GM21515 (cell line): ENCODE results near the gene PLCH1.

Experiments
- ATAC-seq: cut with Tn5 transposase; IDR thresholded peaks from one replicate; pipeline ENCODE4 v1.9.1; 2021; ENCODE audit not compliant: unreplicated experiment

The PLCH1 gene

DNA sequence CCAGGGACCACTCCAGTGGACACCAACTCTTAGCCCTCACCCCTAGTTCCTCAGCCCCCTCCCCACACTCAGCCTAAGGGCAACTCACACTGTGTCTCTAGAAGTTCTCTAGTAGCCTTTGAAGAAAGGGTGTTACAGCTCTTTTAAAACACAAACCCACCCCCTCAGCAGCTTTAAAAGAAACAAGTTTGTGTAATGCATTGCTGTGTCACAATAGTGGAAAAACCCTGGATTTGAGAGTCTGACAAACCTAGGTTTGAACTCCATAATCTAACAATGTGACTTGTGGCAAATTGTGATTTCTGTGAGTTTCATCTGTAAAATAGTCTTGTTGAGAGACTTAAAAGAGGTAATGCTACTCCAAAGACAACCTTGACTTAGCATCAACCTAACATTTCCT is 54.0 kb downstream of the PLCH1 start:
- no peak for ATAC-seq

DNA sequence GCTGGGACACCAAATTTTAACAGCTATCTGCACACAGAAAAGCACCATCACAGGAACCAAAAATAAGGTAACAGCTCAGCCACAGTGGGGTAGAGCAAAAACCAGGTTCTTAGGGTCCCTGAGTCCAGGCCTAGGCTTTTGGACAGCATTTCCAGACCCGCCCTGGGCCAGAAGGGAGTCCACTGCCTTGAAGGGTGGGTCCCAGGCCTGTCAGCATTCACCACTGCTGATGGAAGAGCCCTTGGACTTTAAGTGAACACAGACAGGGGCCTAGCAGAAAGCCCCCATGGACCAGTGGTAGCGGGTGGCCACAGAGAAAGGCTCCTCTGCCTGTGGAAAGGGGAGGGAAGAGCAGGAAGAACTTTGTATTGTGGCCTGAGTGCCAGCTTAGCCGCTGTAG is 56.4 kb downstream of the PLCH1 start:
- ATAC-seq, result no peak

DNA sequence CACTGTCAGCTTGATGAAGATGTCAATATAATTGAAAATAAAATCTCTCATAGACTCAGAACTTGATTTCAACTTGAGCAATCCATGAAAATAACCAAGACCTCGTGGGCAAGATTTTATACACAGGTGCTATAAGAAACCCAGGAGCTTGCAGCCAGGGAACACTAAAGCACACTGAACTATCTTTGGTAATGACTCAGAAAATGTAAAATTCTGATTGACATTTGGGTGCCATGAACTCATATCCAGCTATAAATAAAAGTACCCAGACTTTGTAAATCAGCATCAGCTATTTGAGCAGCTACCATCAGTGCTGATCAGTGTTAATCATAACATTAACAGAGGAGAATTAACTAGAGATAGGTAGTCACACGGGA is 61.5 kb downstream of the PLCH1 start:
- no peak for ATAC-seq

DNA sequence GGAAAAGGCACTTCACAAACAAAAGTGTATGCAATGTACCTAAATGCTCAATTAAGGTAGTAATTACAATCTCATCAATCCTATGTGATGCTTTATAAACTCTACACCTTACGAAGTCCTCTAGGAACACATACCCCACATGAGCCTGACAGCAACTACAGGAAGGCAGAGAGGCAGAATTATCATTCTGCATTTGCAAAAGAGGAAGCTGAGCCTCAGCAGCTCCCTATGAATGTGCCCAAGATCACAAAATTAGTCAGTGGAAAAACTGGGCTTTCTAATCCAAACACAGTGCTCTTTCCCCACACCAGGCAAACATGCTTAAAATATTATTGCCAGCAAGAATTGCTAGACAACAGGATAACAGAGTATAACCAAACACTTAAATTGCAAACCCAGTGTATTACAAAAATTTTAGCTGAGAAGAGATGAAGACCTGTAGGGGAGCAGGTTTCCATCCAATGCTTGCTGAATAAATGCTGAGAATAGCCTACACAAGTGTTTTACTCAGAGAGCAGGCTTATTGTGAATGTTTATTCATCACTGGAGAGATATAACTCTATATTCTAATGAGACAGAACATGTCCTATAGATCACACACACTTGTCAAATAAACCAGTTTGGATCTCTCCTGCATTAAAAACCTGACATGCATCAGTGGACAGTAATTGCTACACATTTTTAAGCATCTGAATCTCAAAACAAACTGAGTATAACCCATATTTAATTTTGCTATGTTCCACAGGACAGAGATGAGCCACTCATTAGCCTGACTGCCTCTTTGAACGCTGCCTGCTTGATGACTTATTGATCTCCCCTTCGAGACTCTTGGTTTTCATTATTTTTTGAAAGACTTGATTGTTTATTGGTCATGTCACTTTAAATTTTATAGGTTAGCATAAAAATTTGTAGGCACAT is 62.2 kb downstream of the PLCH1 start:
- no peak for ATAC-seq

DNA sequence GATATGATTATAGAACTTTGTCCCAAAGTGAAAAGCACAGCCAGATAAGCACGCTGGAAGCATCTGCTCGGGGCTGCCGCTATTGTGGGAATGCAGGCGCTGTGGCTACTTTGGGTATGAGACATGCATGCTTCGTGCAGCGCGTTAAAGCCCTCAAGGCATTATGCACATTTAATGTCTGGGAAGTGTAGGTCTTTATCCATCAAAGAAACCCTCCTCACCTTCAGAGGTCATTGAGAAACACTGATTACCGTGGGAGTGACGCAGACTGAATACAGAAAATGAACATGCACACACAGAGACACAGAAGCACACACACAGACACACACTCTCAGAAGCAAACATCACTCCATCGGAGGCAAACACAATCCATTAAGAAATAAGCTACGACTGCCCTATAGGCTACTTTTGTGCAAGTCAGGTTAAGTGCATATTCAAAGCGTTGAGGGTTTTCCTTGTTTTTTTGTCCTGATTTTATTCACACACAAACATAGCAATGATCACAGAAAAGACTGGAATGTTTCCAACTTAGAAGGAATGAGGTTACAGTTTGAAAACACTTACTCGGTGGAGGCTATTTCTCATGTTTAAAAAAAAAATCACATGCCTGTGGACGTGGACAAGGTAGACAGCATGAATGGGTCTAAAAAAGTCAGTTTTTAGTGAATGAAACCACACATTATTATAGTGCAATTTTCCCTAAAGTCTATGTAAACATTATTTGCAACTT is 68.5 kb downstream of the PLCH1 start:
- ATAC-seq, result no peak

DNA sequence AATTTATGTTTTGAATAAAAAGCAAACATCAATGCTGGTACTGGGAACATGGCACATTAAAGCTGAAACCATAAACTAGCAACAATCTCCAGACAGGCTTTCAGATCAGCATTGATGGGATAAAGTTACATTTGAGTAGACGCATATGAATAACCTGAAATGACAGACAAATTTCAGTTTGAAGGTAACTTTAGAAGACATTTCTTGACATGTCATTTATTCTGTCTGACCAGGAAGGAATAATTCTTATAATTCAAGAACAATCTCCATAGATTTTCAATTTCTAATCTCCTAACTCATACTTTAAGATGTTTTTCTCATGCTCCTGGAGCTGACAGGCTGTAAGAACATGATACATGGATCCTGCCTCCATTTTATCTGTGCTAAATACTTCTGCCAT is 69.8 kb downstream of the PLCH1 start:
- no peak for ATAC-seq

DNA sequence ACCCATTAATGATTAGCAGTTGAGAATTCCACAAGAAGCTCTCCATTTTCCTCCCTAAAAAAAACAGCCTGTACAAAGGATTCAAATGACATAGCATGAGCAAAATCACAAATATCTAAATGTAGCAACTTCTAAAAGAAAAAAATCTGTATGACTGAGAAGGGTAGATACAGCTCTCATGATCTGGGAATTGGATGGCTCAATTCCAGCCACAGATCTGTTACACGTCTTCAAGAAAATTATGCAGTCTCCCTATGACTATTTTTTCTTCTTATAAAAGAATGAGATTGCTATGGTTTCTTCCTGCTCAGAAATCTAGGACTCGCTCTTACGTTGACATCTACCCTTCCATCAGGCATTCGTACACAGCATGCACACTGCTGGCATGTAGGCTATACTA is 71.5 kb downstream of the PLCH1 start:
- no peak for ATAC-seq

DNA sequence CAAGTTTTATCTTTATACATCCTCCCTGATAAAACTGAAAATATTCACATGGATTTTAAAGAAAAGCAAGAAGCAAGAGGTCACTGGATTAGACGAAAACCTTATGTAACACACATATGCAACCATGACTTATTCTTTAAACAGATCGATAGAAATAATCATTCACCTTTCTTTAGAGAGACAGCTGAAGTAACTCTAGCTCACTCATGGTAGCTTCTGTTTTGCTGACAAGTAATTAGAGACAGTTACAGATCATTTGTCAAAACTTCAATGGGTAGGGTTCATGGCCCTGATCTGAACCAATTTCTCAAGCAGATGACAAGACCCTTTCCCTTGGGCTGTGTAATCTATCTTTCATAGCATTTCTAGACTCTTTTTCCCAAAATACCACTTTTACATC is 74.5 kb downstream of the PLCH1 start:
- ATAC-seq, result no peak

DNA sequence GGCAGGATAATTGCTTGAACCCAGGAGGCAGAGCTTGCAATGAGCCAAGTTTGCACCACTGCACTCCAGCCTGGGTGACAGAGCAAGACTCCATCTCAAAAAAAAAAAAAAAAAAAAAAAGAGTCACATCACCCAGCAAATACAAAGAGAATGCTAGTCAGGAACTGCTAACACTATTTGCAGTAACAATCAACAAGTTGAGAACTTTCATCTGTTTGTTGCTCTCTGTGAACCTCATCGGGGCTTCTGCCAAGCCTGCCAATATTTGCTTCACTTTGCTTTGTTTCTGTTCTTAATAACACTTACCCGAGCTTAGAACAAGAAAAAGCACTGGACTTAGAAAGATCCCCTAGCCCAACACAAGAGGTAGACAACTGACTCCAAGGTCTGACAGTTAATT is 76.9 kb downstream of the PLCH1 start:
- ATAC-seq, result no peak

DNA sequence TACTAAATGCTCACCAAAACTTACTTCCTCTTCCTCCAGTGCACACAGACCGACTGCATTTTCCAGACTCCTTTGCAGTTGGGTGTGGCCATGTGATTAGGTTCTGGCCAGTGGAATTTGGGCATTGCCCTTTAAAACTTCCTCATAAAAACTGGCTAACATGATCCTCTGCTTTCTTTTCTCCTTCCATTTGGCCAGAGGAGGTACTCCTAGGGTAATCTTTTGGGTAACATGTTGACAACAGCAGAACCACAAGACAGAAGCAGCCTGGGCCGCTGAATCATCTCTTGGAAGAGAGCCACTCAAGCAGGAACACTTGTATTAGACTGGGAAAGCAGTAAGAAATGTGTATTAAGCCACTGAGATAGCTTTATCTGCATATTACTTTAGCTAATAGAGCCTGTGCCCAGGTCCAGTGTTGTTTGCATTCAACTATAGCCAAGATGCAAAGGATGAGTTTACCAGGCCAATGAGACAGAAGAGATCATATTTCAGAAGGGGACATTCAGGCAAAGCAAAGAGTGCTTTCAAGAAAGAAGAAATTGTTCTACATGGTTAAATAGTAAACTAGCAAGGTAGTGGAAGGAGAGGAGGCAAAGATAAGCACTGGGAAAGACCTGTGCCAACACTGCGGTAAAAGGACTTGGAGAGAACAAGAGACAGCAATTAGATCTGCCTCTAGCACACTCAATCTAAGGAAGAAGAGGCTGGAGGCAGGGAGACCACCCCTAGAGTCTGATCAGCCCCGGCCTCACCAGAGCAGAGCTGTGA is 79.8 kb downstream of the PLCH1 start:
- ATAC-seq, result no peak

DNA sequence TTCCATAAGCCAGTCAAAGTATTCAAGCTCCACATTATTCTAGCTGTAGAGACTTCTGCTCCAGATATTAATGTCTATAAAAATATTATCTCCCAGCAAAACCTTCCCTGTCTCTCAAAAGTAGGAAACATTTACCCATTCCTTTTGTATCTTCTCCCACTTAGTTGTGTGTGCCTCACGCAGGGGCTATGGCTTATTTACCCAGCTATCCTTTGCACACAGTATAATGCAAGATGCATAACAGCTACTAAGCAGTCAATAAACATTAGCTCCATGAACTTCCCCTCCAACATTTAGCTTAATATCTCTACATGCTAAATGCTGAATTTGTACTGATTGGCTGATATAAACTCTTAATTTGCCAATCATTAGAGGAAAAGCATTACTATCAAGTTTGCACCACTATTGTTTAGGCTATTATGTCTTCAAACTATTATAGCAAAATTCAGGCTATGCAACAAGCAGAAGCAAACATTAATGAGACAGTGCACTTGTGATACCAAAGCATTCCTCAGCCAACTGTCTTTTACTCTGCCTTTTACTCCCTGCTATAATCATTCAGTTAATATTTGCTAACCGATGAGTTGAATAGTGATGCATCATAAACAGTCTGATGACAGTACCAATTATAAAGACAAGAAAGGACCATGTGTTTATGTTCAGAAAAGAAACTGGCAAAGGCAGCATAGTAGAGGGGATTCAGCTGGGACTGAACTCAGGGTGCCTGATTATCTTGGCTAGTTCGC is 81.2 kb downstream of the PLCH1 start:
- ATAC-seq, result no peak

DNA sequence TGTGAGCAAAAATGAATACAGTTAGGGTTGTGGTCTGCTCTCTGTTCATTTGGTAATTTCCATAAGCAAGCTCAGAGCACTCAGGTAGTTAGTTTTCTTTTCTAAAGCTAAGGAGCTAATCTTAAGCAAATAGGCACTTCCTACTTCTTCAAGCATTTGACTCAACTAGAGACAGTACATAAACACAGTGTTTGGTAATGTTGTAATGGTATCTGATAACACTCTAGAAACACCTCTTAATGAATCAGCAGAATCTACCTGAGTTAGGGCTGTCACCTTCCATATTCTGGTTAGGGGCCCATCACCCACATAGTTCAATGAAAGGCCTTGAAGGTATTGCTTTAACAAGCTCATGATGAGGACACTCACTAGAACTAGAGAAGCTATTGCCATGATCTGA is 83.1 kb downstream of the PLCH1 start:
- ATAC-seq, result no peak

DNA sequence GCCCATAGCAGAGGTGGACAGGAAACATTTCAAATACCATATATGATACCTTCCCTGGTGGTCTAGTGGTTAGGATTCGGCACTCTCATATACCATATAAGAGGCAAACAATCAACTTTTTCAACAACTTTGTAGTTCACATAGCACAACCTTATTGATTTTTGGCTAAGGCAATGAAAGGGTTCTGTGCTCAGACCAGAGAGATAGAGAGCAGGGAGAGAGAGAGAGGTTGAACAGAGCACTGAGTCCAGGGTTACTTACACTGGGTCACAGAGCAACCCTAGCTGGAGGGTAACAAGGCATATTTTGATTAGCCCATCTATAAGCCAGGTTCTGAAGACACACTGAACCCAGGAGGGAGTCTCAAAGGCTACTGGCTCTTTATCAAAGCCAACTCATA is 83.8 kb downstream of the PLCH1 start:
- no peak for ATAC-seq

DNA sequence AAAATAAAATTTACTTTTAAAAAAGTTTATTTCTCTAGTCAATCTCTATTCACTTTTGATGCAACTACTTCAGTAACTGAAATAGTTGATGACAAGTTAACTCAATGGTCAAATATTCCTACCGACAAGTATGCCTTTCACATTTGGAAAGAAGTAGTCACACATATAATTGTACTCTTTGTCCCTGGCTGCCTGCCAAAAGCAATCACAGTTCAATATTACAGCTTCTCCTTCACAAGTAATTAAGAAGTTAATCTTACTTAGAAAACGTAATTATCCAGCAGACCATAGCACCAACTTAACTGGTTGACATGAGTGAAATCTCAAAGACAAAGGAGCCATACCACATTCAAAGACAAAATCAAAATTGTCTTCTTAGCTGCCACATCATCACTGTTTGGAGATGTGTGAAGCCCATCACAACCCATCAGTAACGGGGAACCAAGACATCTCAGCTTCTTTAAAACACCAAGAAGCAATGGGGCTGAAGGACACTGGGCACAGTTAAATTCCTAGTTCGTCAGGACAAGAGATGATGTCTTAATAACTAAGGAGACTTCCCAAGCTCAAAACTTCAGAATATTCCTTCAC is 86.1 kb downstream of the PLCH1 start:
- ATAC-seq, result no peak

DNA sequence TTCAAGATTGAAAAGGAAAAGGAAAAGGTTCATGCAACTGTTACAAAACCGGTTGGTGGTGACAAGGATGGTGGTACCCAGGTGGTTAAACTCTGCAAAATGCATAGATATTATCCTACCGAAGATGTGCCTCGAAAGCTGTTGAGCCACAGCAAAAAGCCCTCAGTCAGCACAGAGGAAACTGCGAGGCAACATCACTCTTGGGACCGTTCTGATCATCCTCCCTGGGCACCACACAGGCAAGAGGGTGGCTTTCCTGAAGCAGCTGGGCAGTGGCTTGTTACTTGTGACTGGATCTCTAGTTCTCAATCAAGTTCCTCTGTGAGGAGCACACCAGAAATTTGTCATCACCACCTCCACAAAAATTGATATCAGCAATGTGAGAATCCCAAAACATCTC is 86.9 kb downstream of the PLCH1 start:
- ATAC-seq, result no peak

DNA sequence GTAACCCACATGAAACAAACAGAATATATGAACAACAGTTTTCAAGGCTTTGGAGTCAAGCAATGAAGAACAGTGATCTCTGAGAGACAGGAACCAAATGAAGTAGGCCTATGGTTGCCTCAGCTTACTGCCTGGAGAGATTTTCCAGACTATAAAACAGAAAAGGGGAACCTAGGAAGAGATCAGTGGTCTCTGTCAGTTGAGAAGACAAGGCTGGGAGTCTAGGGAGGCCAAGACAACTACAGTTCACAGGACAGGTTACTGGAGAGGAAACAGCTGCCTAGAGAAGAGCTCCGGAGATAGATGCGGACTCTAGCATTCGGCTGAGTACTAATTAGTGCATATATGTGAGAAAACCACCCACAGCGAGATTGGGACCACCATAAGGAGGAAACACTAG is 87.7 kb downstream of the PLCH1 start:
- ATAC-seq, result no peak

DNA sequence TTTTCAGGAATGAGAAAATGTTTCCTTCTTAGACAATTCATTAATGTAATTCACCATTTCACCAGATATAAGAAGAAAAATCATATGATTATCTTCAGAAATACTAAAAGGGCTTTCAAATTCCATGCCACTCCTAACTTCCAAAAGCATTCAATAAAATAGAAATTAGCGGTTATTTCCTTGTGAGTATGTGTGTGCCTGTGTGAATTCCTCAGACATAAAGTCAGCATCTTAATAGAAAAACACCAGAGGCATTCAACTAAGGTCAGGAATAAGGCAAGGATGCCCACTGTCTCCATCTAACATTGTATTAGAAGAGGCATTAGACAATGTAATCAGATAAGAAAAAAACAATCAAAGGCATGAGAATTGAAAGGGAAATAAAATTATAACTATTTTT is 88.4 kb downstream of the PLCH1 start:
- no peak for ATAC-seq

DNA sequence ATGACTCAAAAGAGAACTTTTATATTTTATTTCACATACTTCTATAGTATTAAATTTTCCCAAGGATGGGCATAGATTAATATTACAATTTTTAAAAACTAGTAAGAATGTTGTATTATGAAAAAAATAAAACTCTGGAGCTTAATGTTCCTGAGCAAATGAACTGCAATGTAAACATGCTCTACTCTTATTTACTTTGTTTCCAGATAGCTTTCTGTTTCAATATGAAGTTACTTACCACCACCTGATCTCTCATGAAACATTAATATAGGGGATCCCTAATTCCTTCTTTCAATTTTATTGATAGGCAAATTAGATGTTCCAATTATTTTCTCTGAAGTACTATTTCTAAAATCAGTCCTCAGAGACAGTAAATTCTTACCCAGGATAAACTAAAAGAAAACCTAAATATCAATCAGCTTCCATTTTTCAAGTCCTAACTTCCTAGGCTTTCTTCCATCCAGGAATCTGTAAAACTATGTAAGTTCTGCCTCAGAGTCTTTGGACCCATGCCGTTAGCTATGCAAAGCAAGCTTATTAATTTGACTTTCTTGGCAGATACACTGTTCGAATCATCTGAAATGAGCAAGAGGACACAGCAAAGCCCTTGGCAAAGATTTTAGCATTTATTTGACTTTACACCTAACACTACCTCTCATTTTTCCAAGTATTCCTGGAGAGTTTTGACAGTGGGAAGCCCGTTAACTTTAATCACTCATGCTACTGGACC is 93.2 kb downstream of the PLCH1 start:
- ATAC-seq, result no peak

DNA sequence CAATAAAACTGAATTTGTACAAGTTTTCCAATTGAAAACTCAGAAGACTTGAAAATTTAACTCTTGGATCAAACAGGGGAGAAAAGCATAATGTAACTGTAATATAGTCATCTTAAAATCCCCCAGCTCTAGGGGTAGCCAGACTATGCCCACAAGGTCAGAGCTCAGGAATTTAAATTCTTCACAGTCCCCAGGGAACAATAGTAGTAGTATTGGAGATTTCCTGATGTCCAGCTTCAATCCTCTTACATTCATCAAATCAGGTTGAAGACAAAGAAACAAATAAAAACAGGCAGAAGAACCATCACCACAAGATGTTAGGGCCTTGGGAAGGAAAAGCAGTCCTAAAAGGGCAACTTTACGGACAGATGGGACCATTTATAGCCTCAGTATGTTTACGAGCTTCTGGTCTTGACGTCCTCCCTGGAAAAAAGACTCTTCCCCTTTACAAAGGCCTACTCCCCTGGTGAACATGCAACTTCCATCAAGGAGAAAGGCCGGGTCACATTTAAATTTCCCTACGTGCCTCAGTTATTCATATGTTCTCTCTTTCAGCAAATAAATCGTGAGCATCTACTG is 96.8 kb downstream of the PLCH1 start:
- no peak for ATAC-seq

DNA sequence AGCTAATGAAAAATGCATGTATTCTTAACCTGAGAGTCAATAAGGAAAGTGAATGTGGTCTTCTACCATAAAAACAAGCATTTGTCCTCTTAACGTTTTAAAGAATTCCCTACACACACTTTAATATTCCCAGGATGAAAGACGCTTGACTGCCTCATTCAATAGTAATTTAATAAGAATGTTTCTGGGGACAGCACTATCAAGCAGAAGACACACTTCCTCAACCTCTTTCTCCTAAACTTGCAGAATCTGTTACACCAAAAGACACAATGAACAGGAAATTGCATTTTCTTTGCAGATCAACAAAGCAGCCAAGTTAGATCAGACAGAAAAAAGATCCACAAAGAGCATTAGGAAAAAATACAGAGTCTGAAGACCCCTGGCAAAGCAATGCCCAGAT is 97.7 kb downstream of the PLCH1 start:
- no peak for ATAC-seq
